GM12865 (cell line): ENCODE data around the gene SUN5.

Experiments
- DNase-seq: peaks from one replicate; pipeline ENCODE4 v3.0.0; 2010; ENCODE audit warnings: low read depth
- H3K4me3 ChIP-seq: 2 replicates; pipeline ENCODE4 v1.5.1; 2011; ENCODE audit warnings: mild to moderate bottlenecking, low read depth, low read length, control low read depth
- TF ChIP-seq, protein P1 (sequence below): IDR thresholded peaks from 2 replicates; pipeline ENCODE4 v1.5.1; 2011; ENCODE audit warnings: low read length, control low read depth, low read depth, inconsistent platforms; ENCODE audit not compliant: insufficient read depth; ENCODE audit errors: missing control alignments

The SUN5 gene

DNA sequence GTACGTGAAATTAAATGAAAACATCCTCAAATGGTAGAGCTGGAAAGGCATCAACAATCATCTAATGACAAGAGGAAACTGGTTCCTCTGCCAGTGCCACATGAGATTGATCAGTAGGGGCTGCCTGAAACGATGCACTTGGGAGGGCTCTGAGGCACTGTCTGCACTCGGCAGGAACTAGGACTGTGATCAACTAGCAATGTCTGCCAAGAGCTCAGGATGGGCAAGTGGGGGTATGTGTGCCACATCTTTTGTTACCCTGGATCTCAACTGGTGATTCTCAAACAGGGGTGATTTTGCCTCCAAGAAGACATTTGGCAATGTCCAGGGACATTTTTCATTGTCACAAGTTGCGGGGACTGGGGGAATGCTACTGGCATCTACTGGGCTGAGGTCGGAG lies 29.1 kb upstream of the SUN5 start:
- no peak overlapping the region for H3K4me3 ChIP-seq
- no peak for DNase-seq
- TF ChIP-seq, protein P1, sequence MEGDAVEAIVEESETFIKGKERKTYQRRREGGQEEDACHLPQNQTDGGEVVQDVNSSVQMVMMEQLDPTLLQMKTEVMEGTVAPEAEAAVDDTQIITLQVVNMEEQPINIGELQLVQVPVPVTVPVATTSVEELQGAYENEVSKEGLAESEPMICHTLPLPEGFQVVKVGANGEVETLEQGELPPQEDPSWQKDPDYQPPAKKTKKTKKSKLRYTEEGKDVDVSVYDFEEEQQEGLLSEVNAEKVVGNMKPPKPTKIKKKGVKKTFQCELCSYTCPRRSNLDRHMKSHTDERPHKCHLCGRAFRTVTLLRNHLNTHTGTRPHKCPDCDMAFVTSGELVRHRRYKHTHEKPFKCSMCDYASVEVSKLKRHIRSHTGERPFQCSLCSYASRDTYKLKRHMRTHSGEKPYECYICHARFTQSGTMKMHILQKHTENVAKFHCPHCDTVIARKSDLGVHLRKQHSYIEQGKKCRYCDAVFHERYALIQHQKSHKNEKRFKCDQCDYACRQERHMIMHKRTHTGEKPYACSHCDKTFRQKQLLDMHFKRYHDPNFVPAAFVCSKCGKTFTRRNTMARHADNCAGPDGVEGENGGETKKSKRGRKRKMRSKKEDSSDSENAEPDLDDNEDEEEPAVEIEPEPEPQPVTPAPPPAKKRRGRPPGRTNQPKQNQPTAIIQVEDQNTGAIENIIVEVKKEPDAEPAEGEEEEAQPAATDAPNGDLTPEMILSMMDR: no peak

DNA sequence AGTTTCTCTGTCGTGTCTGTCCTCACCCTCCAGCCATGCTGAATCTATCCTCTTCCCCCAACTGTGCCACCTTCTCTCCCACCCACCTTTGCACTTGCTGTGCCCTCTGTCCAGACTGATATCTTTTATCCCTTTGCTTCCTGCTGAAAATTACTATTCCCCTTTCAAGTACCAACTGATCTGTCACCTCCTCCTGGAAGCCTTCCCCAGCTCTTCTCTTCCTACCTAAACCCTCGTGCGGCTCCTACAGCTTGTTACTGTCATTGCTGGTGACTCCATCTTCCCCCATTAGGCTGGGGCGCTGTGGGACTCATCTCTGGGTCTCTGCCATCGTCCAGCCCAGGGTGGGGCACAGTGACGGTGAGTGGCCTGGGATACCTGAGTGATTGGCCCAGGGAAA lies 28.3 kb upstream of the SUN5 start:
- TF ChIP-seq, protein P1: no peak
- H3K4me3 ChIP-seq: no peak overlapping the region
- DNase-seq: no peak

DNA sequence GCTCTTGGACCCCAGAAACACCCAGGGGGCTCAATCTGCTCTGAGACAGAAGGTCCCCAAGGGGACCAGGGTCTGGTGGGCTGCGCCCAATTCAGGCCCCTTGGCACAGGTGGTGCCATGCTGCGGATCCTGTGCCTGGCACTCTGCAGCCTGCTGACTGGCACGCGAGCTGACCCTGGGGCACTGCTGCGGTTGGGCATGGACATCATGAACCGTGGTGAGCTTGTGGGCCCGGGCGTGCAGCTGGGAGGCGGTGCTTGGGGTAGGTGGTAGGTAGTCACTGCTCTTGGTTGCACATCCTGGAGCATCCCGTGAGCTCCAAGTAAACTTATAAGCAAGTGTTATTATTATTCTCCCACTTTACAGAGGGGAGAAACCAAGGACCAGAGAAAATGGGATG lies 27.3 kb upstream of the SUN5 start, which contains the start of gene BPIFB6:
Gene BPIFB6 (plus strand): TSS at position 118 of the 400 bp plus-strand sequence. CDS start 0 bp downstream, at position 118.
- no peak within 1 kb of the TSS for H3K4me3 ChIP-seq
- DNase-seq: no peak
- TF ChIP-seq, protein P1: no peak

DNA sequence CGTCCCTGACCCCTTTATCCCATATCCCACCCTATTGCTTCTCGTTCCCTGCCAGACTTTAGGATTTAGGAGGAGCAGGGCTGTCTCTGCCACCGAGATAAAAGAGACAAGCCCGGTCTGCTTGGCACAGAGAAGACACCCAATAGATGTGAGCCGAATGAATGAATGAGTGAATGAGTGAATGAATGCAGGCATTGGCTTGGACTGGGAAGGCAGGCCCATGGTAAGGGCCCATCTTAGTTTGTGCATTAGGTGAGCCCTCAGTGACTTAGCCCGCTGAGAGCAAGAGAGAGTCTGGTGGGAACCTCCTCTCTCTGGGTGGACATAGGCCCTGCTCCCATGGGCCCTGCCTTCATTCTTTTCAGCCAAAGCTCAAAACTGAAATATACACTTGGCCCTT lies 26.3 kb upstream of the SUN5 start:
- TF ChIP-seq, protein P1: no peak
- DNase-seq: no peak

DNA sequence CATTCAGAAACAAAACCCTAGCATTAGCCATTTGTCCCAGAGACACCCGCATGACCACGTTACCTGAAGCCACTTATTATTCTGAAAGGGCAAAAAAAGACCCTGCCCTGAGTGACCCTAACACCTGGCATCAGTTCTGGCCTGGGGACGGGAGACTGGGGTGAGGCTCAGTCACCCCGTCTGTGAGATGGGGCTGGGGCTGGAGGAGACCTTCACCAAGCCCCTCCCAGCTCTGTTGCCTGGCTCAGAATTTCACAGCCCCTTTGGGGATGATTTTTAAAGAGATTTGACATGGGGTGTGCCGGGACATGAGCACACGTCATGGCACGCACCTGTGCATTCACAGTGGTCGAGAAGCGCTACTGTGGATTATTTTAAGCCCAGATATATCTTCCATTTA lies 25.8 kb upstream of the SUN5 start:
- no peak for DNase-seq
- TF ChIP-seq, protein P1: no peak
- H3K4me3 ChIP-seq: no peak overlapping the region

More for the DNA sequence above, 26.3 kb upstream of the SUN5 start:
- no peak overlapping the region for H3K4me3 ChIP-seq

DNA sequence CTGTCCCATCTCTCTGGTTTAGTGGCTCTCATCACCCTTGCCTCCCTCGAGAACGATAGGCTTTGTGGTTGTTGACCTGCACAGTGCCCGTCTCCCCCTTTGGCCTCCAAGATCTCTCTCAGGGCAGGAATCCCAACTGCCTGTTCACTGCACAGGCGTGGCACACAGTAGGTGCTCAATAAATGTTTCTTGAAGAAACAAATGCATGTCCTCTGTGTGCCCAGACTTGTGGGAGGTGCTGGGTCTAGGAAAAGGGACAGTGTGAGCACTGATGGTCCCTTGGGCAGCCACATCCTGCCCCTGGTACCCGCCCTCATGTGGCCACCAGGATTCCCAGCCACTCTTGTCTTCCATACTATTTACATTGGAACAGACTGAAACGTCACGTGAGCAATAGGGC lies 24.6 kb upstream of the SUN5 start:
- H3K4me3 ChIP-seq: no peak overlapping the region
- TF ChIP-seq, protein P1: no peak
- DNase-seq: no peak
